Tibial artery (tissue), 4 donors: ENCODE measurements around the gene ANP32D.
"Not testable (repeated sequence)": the region's sequence is repeated elsewhere in the genome, so short reads cannot be mapped to it uniquely, and the experiment has no call there.

Experiments used
- DNase-seq, 2 donors: peaks; one replicate each; pipeline ENCODE4 v3.0.0-alpha.2; 2019
- H3K27ac ChIP-seq, 2 donors: fragments of 200-600 bp; sonication (generic) in 1 of 2; 1 replicate in 1 of 2; 2 replicates in 1 of 2; pipeline ENCODE4 v1.5.1; 2018 to 2019; ENCODE audit warnings: mild to moderate bottlenecking in 1 of 2
- H3K27me3 ChIP-seq, 2 donors: fragments of 200-600 bp; sonication (generic) in 1 of 2; one replicate each; pipeline versions ENCODE4 v1.5.1 to v1.6.0; 2016 to 2019
- H3K36me3 ChIP-seq, 3 donors: fragments of 200-600 bp; sonication (generic) in 2 of 3; one replicate each; pipeline ENCODE4 v1.5.1; 2016 to 2019; ENCODE audit warnings: mild to moderate bottlenecking in 2 of 3
- H3K4me1 ChIP-seq, 4 donors: fragments of 200-600 bp; sonication (generic) in 2 of 4; 1 replicate in 3 of 4; 2 replicates in 1 of 4; pipeline ENCODE4 v1.5.1; 2016 to 2019
- H3K4me3 ChIP-seq, 2 donors: fragments of 200-600 bp; sonication (generic) in 1 of 2; 1 replicate in 1 of 2; 2 replicates in 1 of 2; pipeline ENCODE4 v1.5.1; 2018 to 2019; ENCODE audit warnings: mild to moderate bottlenecking in 2 of 2
- H3K9me3 ChIP-seq, 3 donors: fragments of 200-600 bp; sonication (generic) in 1 of 3; one replicate each; pipeline ENCODE4 v1.5.1; 2016 to 2019
- intact Hi-C: fragments of 100-400 bp; cut with DNase I; formaldehyde crosslinking; loops from one replicate; pipeline ENCODE4 v1.15.0; 2023; ENCODE audit warnings: low total_unique reads
- TF ChIP-seq, protein P1 (sequence below), 2 experiments: fragments of 200-600 bp in 1 of 2; fragments of 450-650 bp in 1 of 2; IDR thresholded peaks; one replicate each; pipeline ENCODE4 v1.5.1; 2017 to 2019; ENCODE audit warnings: antibody characterized with exemption in 2 of 2, mild to moderate bottlenecking in 1 of 2, moderate library complexity in 1 of 2

The ANP32D gene

DNA sequence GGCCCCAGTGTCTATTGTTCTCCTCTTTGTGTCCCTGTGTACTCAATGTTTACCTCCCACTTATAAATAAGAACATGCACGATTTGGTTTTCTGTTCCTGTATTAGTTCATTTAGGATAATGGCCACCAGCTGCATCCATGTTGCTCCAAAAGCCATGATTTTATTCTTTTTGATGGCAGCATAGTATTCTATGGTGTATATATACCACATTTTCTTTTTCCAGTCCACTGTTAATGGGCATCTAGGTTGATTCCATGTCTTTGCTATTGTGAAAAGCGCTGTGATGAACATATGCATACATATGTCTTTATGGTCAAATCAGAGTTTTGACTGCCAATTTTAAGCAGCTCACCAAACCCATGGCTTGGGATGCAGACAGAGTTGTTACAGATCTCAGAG, 17.2 kb upstream of the ANP32D start:
- intact Hi-C loops: no loop called here
- TF ChIP-seq, protein P1, sequence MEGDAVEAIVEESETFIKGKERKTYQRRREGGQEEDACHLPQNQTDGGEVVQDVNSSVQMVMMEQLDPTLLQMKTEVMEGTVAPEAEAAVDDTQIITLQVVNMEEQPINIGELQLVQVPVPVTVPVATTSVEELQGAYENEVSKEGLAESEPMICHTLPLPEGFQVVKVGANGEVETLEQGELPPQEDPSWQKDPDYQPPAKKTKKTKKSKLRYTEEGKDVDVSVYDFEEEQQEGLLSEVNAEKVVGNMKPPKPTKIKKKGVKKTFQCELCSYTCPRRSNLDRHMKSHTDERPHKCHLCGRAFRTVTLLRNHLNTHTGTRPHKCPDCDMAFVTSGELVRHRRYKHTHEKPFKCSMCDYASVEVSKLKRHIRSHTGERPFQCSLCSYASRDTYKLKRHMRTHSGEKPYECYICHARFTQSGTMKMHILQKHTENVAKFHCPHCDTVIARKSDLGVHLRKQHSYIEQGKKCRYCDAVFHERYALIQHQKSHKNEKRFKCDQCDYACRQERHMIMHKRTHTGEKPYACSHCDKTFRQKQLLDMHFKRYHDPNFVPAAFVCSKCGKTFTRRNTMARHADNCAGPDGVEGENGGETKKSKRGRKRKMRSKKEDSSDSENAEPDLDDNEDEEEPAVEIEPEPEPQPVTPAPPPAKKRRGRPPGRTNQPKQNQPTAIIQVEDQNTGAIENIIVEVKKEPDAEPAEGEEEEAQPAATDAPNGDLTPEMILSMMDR (IDR thresholded peaks at IDR 0.05): no peak
- Histone ChIP-seq H3K27me3 (no peaks in the 10 kb centered on the region), H3K36me3 (no peaks in the 10 kb centered on the region), H3K4me1 (no peaks in the 10 kb centered on the region), H3K9me3 (peaks cover 0 to 2% (median 0%) of the 10 kb centered on the region in 3 donors), H3K4me3 (no peak overlapping the region), H3K27ac (no peak overlapping the region)
- DNase-seq: no peak

DNA sequence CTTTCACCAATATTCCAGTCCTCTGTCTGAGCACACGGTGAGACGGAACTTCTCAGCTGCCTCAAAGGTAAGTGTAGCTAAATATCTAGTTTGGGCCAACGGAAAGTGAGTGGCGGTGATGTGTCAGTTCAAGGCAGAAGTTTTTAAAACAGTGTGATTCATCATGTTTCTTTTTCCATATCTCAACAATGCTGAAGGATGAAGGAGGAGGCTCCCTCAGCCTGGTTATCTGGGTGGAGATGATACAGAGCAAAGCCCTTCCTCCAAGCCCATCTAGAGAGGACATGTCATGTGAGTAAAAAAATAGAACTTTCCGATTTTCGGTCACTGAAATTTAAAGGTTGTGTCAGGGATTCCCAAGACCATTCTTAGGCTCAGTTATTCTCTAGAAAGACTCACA, 13.1 kb upstream of the ANP32D start:
- H3K4me3 ChIP-seq: no peak overlapping the region
- no peak for DNase-seq
- H3K9me3 ChIP-seq: no peaks in the 10 kb centered on the region
- H3K36me3 ChIP-seq: no peaks in the 10 kb centered on the region
- H3K27me3 ChIP-seq: no peaks in the 10 kb centered on the region
- TF ChIP-seq, protein P1 (IDR thresholded peaks at IDR 0.05): no peak
- intact Hi-C loops: no loop called here
- no peak overlapping the region for H3K27ac ChIP-seq
- no peaks in the 10 kb centered on the region for H3K4me1 ChIP-seq

- peaks cover 0 to 28% (median 9%) of the 10 kb centered on the region in 3 donors for H3K9me3 ChIP-seq
- H3K4me3 ChIP-seq, H3K27ac ChIP-seq, H3K36me3 ChIP-seq, DNase-seq, intact Hi-C loops, H3K27me3 ChIP-seq, H3K4me1 ChIP-seq: not testable (repeated sequence)
Measured at GRCh38 chr12:48469027-48469426, 3.3 kb upstream of the ANP32D start.

DNA sequence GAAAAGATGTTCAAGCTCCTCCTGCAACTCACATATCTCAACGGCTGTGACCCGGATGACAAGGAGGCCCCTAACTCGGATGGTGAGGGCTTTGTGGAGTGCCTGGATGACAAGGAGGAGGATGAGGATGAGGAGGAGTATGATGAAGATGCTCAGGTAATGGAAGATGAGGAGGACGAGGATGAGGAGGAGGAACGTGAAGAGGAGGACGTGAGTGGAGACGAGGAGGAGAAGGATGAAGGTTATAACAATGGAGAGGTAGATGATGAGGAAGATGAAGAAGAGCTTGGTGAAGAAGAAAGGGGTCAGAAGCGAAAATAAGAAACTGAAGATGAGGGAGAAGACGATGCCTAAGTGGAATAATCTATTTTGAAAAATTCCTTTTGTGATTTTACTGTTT, 702 bp downstream of the ANP32D start:
- TF ChIP-seq, protein P1 (IDR thresholded peaks at IDR 0.05): no peak
- no peak for DNase-seq
- no peak overlapping the region for H3K27ac ChIP-seq
- peaks cover 0 to 27% (median 9%) of the 10 kb centered on the region in 3 donors for H3K9me3 ChIP-seq
- no peaks in the 10 kb centered on the region for H3K27me3 ChIP-seq
- intact Hi-C loops: no loop called here
- H3K36me3 ChIP-seq: no peaks in the 10 kb centered on the region
- no peak overlapping the region for H3K4me3 ChIP-seq
- no peaks in the 10 kb centered on the region for H3K4me1 ChIP-seq

DNA sequence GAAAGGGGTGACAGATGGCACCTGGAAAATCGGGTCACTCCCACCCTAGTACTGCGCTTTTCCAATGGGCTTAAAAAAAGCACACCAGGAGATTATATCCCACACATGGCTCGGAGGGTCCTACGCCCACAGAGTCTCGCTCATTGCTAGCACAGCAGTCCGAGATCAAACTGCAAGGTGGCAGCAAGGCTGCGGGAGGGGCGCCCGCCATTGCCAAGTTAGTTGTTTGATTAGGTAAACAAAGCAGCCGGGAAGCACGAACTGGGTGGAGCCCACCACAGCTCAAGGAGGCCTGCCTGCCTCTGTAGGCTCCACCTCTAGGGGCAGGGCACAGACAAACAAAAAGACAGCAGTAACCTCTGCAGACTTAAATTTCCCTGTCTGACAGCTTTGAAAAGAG, 2.1 kb downstream of the ANP32D start:
- H3K36me3 ChIP-seq, H3K27me3 ChIP-seq, H3K4me1 ChIP-seq, DNase-seq, H3K27ac ChIP-seq, intact Hi-C loops, H3K4me3 ChIP-seq: not testable (repeated sequence)
- peaks cover 0 to 15% (median 0%) of the 10 kb centered on the region in 3 donors for H3K9me3 ChIP-seq

DNA sequence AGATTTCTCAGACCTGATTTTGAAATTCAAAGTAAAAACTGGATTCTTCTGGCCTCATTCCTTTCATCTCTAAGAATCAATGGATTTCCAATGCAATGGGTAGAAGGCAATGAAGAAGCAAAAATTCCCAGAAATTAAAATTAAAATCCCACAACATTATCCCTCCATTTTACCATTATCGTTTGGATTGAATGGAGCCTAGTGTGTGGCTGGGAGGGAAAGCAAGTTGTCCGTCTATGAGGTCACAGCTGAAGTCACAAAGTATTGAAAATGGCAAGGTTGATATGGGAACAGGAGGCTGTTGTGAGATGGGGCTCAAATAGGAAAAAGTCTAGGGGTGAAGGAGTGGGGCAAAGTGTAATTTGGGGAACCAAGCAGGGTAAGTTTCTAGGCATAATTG, 9.8 kb downstream of the ANP32D start, which contains the start of gene C12orf54:
Gene C12orf54 (plus strand): TSS at position 301 of the 400 bp plus-strand sequence. CDS start 799 bp downstream, outside the sequence.
- Histone ChIP-seq H3K36me3 (no peaks in the 10 kb centered on the region), H3K4me1 (no peaks in the 10 kb centered on the region), H3K27ac (no peak within 1 kb of the TSS), H3K27me3 (no peaks in the 10 kb centered on the region), H3K4me3 (no peak within 1 kb of the TSS), H3K9me3 (no peaks in the 10 kb centered on the region)
- DNase-seq: no peak
- intact Hi-C loops: no loop called here
- TF ChIP-seq, protein P1 (IDR thresholded peaks at IDR 0.05): no peak

DNA sequence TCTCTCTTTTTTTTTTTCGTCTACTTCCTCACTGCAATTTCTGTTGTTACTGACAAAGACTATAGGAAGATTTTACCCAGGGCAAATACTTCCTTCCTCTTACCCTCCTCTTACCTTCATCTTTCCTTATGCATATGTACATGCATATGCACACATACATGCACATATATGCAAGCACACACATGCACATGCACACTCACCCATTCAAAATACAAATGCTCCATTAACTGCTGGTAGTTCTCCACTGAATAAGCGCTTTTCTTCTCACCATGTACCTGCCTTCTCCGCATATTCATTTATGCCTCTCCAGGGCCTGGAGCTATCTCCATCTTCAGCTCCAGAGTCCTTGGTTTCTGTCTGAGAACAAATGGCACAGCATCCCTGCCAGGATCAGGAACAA, 10.6 kb downstream of the ANP32D start:
- TF ChIP-seq, protein P1 (IDR thresholded peaks at IDR 0.05): no peak
- no peaks in the 10 kb centered on the region for H3K36me3 ChIP-seq
- H3K27me3 ChIP-seq: no peaks in the 10 kb centered on the region
- no peaks in the 10 kb centered on the region for H3K9me3 ChIP-seq
- no peak for DNase-seq
- no peaks in the 10 kb centered on the region for H3K4me1 ChIP-seq
- intact Hi-C loops: no loop called here
- H3K4me3 ChIP-seq: no peak overlapping the region
- no peak overlapping the region for H3K27ac ChIP-seq
